Prostate gland (tissue), 2 donors: ENCODE data around the gene TTC34.

ENCODE experiments used
- CTCF ChIP-seq, 4 experiments: fragments of 200-600 bp in 2 of 4; fragments of 450-650 bp in 2 of 4; sonication (generic) in 2 of 4; IDR thresholded peaks; 1 replicate in 3 of 4; 2 replicates in 1 of 4; pipeline ENCODE4 v1.5.1; 2016 to 2019; ENCODE audit warnings: antibody characterized with exemption in 4 of 4, mild to moderate bottlenecking in 2 of 4, moderate library complexity in 2 of 4
- POLR2AphosphoS5 ChIP-seq: sonication (generic); formaldehyde crosslinking; IDR thresholded peaks from one replicate; pipeline ENCODE4 v1.6.1; 2017; ENCODE audit warnings: antibody characterized with exemption

- TF ChIP-seq CTCF (IDR thresholded peaks at IDR 0.05): no peak
- no peak for TF ChIP-seq POLR2AphosphoS5
Measured at GRCh38 chr1:2602866-2603520, 198.5 kb downstream of the TTC34 start.
